Measurements from ENCODE around the gene FXYD2. TPM values are rescaled to one million over a fixed set of nuclear protein-coding genes. Genes with fewer than 3 reads are reported as not detected.

Gene FXYD2
- total RNA-seq, 4 donors from 2014 or later = 1.2 TPM; not detected in 3

DNA sequence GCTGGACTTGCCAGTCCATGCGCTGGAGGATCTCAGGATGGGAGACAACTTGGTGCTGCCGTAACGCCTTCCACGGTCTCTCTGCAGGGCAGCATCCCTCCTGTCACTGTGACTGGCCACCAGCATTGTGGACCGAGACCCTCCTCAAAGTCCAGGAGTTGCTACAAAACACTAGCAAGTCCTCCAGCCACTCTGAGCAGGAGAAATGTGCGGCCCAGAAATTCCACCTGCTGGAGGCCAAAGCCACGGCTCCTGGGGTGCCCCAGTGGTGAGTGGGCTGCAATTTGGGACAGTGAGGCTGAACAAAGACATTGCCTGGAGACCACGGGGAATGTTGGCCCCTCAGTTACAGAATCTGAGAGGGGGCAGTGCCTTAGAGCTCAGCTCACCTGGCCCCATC is 20.6 kb downstream of the FXYD2 start:
- WGBS, 2 donors = 96 to 99% methylated on average over 8 of the region's 8 CpGs
- TF ChIP-seq CTCF (IDR thresholded peaks at IDR 0.05) (no peak), POLR2A (IDR thresholded peaks at IDR 0.05) (no peak)
- intact Hi-C loops (cut with DNase I; ENCODE audit: low total_unique reads) = no loop called here
- no peak overlapping the region for H3K4me3 ChIP-seq (ENCODE audit: low read depth, poor library complexity, severe bottlenecking)
- no peak for DNase-seq (ENCODE audit: low spot score in 2 of 2)

DNA sequence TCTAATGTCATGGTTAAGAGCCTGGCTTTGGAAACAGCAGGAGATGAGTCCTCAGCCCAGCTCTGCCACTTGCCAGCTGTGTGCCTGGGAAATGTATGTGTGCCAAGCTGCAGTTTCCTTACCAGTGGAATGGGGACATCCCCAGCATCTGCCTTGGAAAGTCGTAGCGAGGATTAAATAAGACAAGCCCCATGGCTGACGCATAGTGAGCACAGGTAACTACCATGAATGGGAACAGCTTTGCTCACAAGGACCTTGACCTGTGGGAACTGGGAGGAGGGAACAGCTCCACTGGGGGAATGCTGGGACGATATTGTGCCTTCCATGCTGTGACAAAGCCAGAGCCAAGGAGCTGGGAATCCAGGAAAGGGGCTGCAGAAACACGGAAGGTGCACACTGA is 24.9 kb downstream of the FXYD2 start:
- H3K4me3 ChIP-seq (ENCODE audit: low read depth, poor library complexity, severe bottlenecking) = no peak overlapping the region
- TF ChIP-seq POLR2A (IDR thresholded peaks at IDR 0.05) (no peak), CTCF (IDR thresholded peaks at IDR 0.05) (no peak)
- WGBS, 2 donors = 53 to 61% methylated on average over 2 to 5 of the region's 5 CpGs
- intact Hi-C loops (cut with DNase I; ENCODE audit: low total_unique reads) = no loop called here
- no peak for DNase-seq (ENCODE audit: low spot score in 2 of 2)

DNA sequence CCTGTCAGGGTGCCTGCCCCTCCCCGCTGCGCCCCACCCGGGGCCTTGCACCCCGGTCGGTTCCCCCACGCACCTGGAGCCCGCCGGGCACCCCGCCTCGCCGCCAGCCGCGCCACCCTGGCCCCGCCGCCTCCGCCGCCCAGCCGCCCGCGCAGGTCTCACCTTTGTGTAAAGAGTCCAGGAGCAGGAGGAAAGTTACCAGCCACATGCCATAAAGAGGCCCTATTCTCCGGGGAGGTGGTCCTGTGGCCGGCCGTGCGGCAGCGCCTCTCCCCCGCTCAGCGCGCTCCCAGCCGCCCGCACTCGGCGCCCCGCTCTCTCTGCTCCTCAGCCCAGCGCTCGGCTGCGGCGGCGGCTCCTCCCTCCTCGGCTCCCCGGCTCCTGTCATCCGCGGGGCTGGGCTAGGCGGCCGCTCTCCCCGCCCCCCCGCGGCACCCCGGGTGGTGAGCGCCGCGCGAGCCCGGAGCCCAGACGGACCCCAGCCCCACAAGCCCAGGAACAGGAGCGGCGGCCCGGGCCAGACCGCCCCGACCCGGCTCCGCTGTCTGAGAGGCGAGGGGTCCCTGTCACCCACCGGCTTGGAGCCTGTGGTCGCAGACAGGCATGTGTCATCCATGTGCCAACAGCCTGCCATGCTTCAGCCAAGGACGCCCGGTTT is 27.5 kb downstream of the FXYD2 start, which contains the start of gene DSCAML1:
Gene DSCAML1, minus strand, starts transcription at position 345 of the 658 bp plus-strand sequence. Its CDS starts 137 bp downstream, at position 208.
- no peak within 1 kb of the TSS for H3K4me3 ChIP-seq (ENCODE audit: low read depth, poor library complexity, severe bottlenecking)
- WGBS, 2 donors = 4% methylated on average over 45 of the region's 66 CpGs; no CpG with 5 or more reads in 1 of the 2 donors
- intact Hi-C loops (cut with DNase I; ENCODE audit: low total_unique reads) = no loop called here
- DNase-seq (ENCODE audit: low spot score in 2 of 2) = no peak
- no peak for TF ChIP-seq POLR2A (IDR thresholded peaks at IDR 0.05)
- no peak for TF ChIP-seq CTCF (IDR thresholded peaks at IDR 0.05)

GRCh38 chr11:117796456-117796871 is 28.1 kb downstream of the FXYD2 start:
- intact Hi-C loops (cut with DNase I; ENCODE audit: low total_unique reads) = no loop called here
- DNase-seq (ENCODE audit: low spot score in 2 of 2) = no peak
- 1 to 8% methylated on average over 5 to 31 of the region's 35 CpGs for WGBS, 2 donors

GRCh38 chr11:117795638-117796455 is 28.7 kb downstream of the FXYD2 start:
- no peak for DNase-seq (ENCODE audit: low spot score in 2 of 2)
- intact Hi-C loops (cut with DNase I; ENCODE audit: low total_unique reads) = no loop called here

More at GRCh38 chr11:117796456-117796871, 28.1 kb downstream of the FXYD2 start:
- no peak overlapping the region for H3K4me3 ChIP-seq (ENCODE audit: low read depth, poor library complexity, severe bottlenecking)
- TF ChIP-seq POLR2A (IDR thresholded peaks at IDR 0.05) (no peak), CTCF (IDR thresholded peaks at IDR 0.05) (no peak)

More at GRCh38 chr11:117795638-117796455, 28.7 kb downstream of the FXYD2 start:
- TF ChIP-seq CTCF (IDR thresholded peaks at IDR 0.05) (no peak), POLR2A (IDR thresholded peaks at IDR 0.05) (no peak)
- 12 to 15% methylated on average over 37 to 51 of the region's 53 CpGs for WGBS, 2 donors
- H3K4me3 ChIP-seq (ENCODE audit: low read depth, poor library complexity, severe bottlenecking) = no peak overlapping the region

Data from lower leg skin (tissue), 4 donors.